Neutrophil (primary cell): ENCODE measurements around the gene CDT1.

Source experiments
- H3K27ac ChIP-seq: fragments of 200-600 bp; sonication (generic); 2 replicates; pipeline ENCODE4 v1.5.1; 2016; ENCODE audit warnings: mild to moderate bottlenecking, moderate library complexity
- H3K27me3 ChIP-seq: fragments of 200-600 bp; sonication (generic); 2 replicates; pipeline ENCODE4 v1.6.0; 2016; ENCODE audit warnings: mild to moderate bottlenecking
- H3K36me3 ChIP-seq: fragments of 200-600 bp; sonication (generic); 2 replicates; pipeline ENCODE4 v1.5.1; 2017
- H3K4me1 ChIP-seq, 2 experiments: fragments of 200-600 bp in 1 of 2; sonication (generic) in 1 of 2; 1 replicate in 1 of 2; 2 replicates in 1 of 2; pipeline versions ENCODE4 v1.5.1 to v1.6.1; 2013 to 2016; ENCODE audit warnings: low read depth in 1 of 2, low read length in 1 of 2, mild to moderate bottlenecking in 1 of 2, moderate library complexity in 1 of 2; ENCODE audit not compliant: control insufficient read depth in 1 of 2, insufficient read depth in 1 of 2
- H3K4me3 ChIP-seq, 2 experiments: fragments of 200-600 bp in 1 of 2; sonication (generic) in 1 of 2; 1 replicate in 1 of 2; 2 replicates in 1 of 2; pipeline ENCODE4 v1.5.1; 2013 to 2016; ENCODE audit warnings: low read depth in 1 of 2, low read length in 1 of 2, mild to moderate bottlenecking in 1 of 2, moderate library complexity in 1 of 2
- H3K9me3 ChIP-seq: fragments of 200-600 bp; sonication (generic); 2 replicates; pipeline ENCODE4 v1.5.1; 2016
- CTCF ChIP-seq: fragments of 200-600 bp; sonication (generic); IDR thresholded peaks from 2 replicates; pipeline ENCODE4 v1.5.1; 2016; ENCODE audit warnings: antibody characterized with exemption

The CDT1 gene

DNA sequence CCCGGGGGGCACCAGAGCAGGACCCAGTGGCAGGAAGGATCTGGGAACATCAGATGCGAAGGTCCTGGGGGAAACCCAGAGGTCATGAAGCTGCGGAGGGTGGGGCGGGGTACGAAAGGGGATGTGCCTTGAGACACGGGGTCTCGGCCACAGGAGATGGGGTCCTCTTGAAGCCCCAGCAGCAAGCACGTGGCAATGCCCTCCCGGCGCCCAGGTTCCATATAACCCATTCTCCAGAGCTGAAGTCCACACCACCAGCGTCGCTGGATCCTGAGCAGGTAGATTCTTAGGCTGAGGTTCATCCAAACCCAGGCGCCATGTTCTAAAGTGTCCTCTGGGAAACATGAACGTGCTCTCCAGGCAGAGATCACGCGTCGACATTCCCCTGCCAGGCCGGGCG is 39.5 kb upstream of the CDT1 start:
- TF ChIP-seq CTCF: no peak
- no peaks in the 10 kb centered on the region for H3K36me3 ChIP-seq
- no peak overlapping the region for H3K4me3 ChIP-seq
- no peaks in the 10 kb centered on the region for H3K9me3 ChIP-seq
- H3K27me3 ChIP-seq: no peaks in the 10 kb centered on the region
- peaks cover 0 to 5% of the 10 kb centered on the region in 2 experiments for H3K4me1 ChIP-seq
- H3K27ac ChIP-seq: no peak overlapping the region

GRCh38 chr16:88764913-88765349 is 38.7 kb upstream of the CDT1 start:
- Histone ChIP-seq H3K36me3 (no peaks in the 10 kb centered on the region), H3K27ac (no peak overlapping the region), H3K9me3 (no peaks in the 10 kb centered on the region), H3K4me1 (peaks cover 0 to 6% of the 10 kb centered on the region in 2 experiments), H3K27me3 (no peaks in the 10 kb centered on the region), H3K4me3 (no peak overlapping the region)
- TF ChIP-seq CTCF: no peak

- H3K36me3 ChIP-seq: no peaks in the 10 kb centered on the region
Measured at GRCh38 chr16:88766975-88767374, 36.6 kb upstream of the CDT1 start.

DNA sequence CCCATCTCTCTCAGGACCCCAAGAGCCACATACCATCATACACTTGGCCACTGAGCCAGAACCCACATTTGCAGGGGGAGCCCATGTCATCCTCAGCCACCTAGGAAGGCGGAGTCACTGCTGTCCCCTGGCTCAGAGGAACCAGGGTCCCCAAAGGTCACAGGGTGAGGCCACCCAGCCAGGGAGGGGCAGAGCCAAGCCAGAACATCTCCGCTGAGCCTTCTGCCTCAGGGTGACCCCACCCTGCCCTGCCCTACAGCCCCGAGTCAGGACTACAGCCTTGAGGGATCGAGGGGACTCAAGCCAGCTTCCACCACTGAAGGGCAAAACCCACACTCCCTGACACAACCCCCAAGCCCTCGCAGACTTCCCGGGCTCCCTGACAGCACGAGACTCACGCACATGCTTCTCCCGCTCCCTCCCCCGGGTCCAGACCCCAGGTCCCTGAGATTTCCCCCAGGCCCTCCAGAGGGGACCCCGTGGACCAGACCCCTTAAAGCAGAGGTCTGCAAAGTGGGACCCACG is 36.0 kb upstream of the CDT1 start:
- Histone ChIP-seq H3K4me3 (no peak overlapping the region), H3K27me3 (no peaks in the 10 kb centered on the region), H3K9me3 (no peaks in the 10 kb centered on the region), H3K27ac (no peak overlapping the region), H3K36me3 (no peaks in the 10 kb centered on the region), H3K4me1 (peaks cover 11 to 21% of the 10 kb centered on the region in 2 experiments)
- TF ChIP-seq CTCF: no peak

More at GRCh38 chr16:88766975-88767374, 36.6 kb upstream of the CDT1 start:
- no peak overlapping the region for H3K27ac ChIP-seq
- no peak overlapping the region for H3K4me3 ChIP-seq
- no peak for TF ChIP-seq CTCF
- H3K27me3 ChIP-seq: no peaks in the 10 kb centered on the region
- H3K4me1 ChIP-seq: peaks cover 11 to 21% of the 10 kb centered on the region in 2 experiments
- H3K9me3 ChIP-seq: no peaks in the 10 kb centered on the region

DNA sequence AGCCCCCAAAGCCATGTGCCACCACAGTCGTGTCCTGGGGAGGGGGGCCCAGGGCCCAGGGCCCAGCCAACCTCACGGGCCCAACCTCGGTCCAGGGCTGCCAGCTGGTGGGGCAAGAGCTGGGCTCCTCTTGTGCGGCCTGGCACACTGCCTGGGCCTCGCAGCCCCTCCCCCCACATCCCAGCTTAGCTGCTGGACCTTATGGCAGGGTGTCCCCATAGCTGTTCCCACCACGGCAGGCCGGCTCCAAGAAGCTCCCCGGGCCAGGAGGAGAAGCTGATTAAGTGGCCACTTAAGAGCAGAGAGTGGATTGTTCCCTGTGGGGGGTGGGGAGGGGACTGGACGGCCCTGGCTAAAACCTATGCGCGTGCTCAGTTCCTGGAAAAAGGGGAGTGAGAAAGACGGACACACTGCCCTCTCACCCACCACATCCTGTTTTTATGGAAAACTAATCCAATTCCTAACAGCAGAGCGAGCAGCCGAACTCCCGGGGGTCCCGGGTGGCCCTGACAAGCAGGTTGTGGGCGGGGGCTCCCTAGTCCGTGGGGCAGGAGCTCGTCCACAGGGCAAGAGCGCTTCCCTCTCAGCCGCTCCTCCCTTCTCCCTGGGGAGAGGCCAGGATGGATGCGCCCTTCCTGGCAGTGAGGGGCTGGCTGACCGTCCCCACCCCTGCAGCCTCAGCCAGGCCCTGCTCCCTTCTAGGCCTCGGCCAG is 35.4 kb upstream of the CDT1 start:
- H3K36me3 ChIP-seq: no peaks in the 10 kb centered on the region

More for the DNA sequence above, 35.4 kb upstream of the CDT1 start:
- Histone ChIP-seq H3K27me3 (no peaks in the 10 kb centered on the region), H3K9me3 (no peaks in the 10 kb centered on the region), H3K27ac (no peak overlapping the region), H3K4me3 (no peak overlapping the region), H3K4me1 (peaks cover 11 to 21% of the 10 kb centered on the region in 2 experiments)
- no peak for TF ChIP-seq CTCF
